Chondrocyte (in vitro differentiated cells): ENCODE results near the gene PUS7. TPM values are rescaled to one million over a fixed set of nuclear protein-coding genes. Genes with fewer than 3 reads are reported as not detected.
"Not testable (repeated sequence)": the region's sequence is repeated elsewhere in the genome, so short reads cannot be mapped to it uniquely, and the experiment has no call there.

ENCODE experiments used
- DNase-seq: peaks from one replicate; pipeline ENCODE4 v3.0.0; 2021; ENCODE audit warnings: mixed read lengths, low spot score
- H3K27ac Mint-ChIP-seq: one replicate; pipeline ENCODE4 v1.8.0; 2021; ENCODE audit warnings: mild to moderate bottlenecking, moderate library complexity, mixed read lengths; ENCODE audit not compliant: unreplicated experiment
- H3K27me3 Mint-ChIP-seq: 2 replicates; pipeline ENCODE4 v1.8.0; 2021; ENCODE audit warnings: low read depth, mixed read lengths
- H3K36me3 Mint-ChIP-seq: 2 replicates; pipeline ENCODE4 v1.8.0; 2021; ENCODE audit warnings: low read depth, mixed read lengths
- H3K4me1 Mint-ChIP-seq: 2 replicates; pipeline ENCODE4 v1.8.0; 2021; ENCODE audit warnings: low read depth, mild to moderate bottlenecking, mixed read lengths
- H3K4me3 Mint-ChIP-seq: one replicate; pipeline ENCODE4 v1.8.0; 2021; ENCODE audit warnings: mild to moderate bottlenecking, moderate library complexity, mixed read lengths; ENCODE audit not compliant: unreplicated experiment
- H3K9me3 Mint-ChIP-seq: 2 replicates; pipeline ENCODE4 v1.8.0; 2021; ENCODE audit warnings: low read depth, mixed read lengths
- CTCF ChIP-seq: fragments of 200-600 bp; sonication (generic); IDR thresholded peaks from 2 replicates; pipeline ENCODE4 v1.5.0; 2021; ENCODE audit warnings: antibody characterized with exemption, mild to moderate bottlenecking, moderate library complexity
- total RNA-seq: library from RNA; stranded (reverse); gene quantifications from 3 replicates; pipeline ENCODE4 v1.2.1, GENCODE V29; 2021

The PUS7 gene
- total RNA-seq, 1 donor from 2014 or later = 18.5 TPM

GRCh38 chr7:105524840-105525239 lies 2.8 kb upstream of the PUS7 start:
- no peak overlapping the region for H3K4me3 Mint-ChIP-seq
- no peaks in the 10 kb centered on the region for H3K36me3 Mint-ChIP-seq
- no peaks in the 10 kb centered on the region for H3K9me3 Mint-ChIP-seq
- no peak overlapping the region for H3K27ac Mint-ChIP-seq
- H3K4me1 Mint-ChIP-seq = peaks cover 13% of the 10 kb centered on the region
- no peaks in the 10 kb centered on the region for H3K27me3 Mint-ChIP-seq
- DNase-seq = no peak
- TF ChIP-seq CTCF = no peak

GRCh38 chr7:105524423-105524822 lies 2.4 kb upstream of the PUS7 start:
- not testable (repeated sequence) for H3K36me3 Mint-ChIP-seq, H3K27me3 Mint-ChIP-seq, H3K9me3 Mint-ChIP-seq, H3K27ac Mint-ChIP-seq, H3K4me3 Mint-ChIP-seq, DNase-seq
- H3K4me1 Mint-ChIP-seq = peaks cover 17% of the 10 kb centered on the region

- H3K36me3 Mint-ChIP-seq = peaks cover 3% of the 10 kb centered on the region
- H3K4me3 Mint-ChIP-seq = peak overlapping the region; percentile 96
- no peaks in the 10 kb centered on the region for H3K9me3 Mint-ChIP-seq
- no peak for TF ChIP-seq CTCF
- DNase-seq = no peak
- H3K27me3 Mint-ChIP-seq = no peaks in the 10 kb centered on the region
- peaks cover 18% of the 10 kb centered on the region for H3K4me1 Mint-ChIP-seq
- peak overlapping the region; percentile 97 for H3K27ac Mint-ChIP-seq
These were observed 899 bp downstream of the PUS7 start for GRCh38 chr7:105521027-105521716.

- H3K4me1 Mint-ChIP-seq = peaks cover 18% of the 10 kb centered on the region
- H3K4me3 Mint-ChIP-seq, H3K9me3 Mint-ChIP-seq, H3K36me3 Mint-ChIP-seq, H3K27ac Mint-ChIP-seq, H3K27me3 Mint-ChIP-seq: not testable (repeated sequence)
- peak; percentile 37 for DNase-seq
These were observed 1.5 kb downstream of the PUS7 start for GRCh38 chr7:105520620-105521019.

- DNase-seq = no peak
These were observed 2.7 kb downstream of the PUS7 start for GRCh38 chr7:105519353-105519752.

GRCh38 chr7:105515610-105516009 lies 6.5 kb downstream of the PUS7 start:
- not testable (repeated sequence) for DNase-seq, H3K4me3 Mint-ChIP-seq, H3K27me3 Mint-ChIP-seq, H3K27ac Mint-ChIP-seq, H3K9me3 Mint-ChIP-seq, H3K36me3 Mint-ChIP-seq
- H3K4me1 Mint-ChIP-seq = peaks cover 23% of the 10 kb centered on the region

More at GRCh38 chr7:105519353-105519752, 2.7 kb downstream of the PUS7 start:
- TF ChIP-seq CTCF = no peak
- Mint-ChIP-seq H3K4me3 (no peak overlapping the region), H3K4me1 (peaks cover 23% of the 10 kb centered on the region), H3K27ac (no peak overlapping the region), H3K36me3 (peaks cover 3% of the 10 kb centered on the region), H3K9me3 (no peaks in the 10 kb centered on the region), H3K27me3 (no peaks in the 10 kb centered on the region)

- H3K9me3 Mint-ChIP-seq = no peaks in the 10 kb centered on the region
- no peak for DNase-seq
- H3K4me3 Mint-ChIP-seq = no peak overlapping the region
These were observed 9.0 kb downstream of the PUS7 start for GRCh38 chr7:105512926-105513526.

More at GRCh38 chr7:105512926-105513526, 9.0 kb downstream of the PUS7 start:
- Mint-ChIP-seq H3K36me3 (peaks cover 5% of the 10 kb centered on the region), H3K4me1 (peaks cover 14% of the 10 kb centered on the region), H3K27ac (no peak overlapping the region), H3K27me3 (no peaks in the 10 kb centered on the region)
- no peak for TF ChIP-seq CTCF
